DMS 273 (cell line): ENCODE data around the gene LCN15.
"Not testable (repeated sequence)": the region's sequence is repeated elsewhere in the genome, so short reads cannot be mapped to it uniquely, and the experiment has no call there.

ENCODE experiments used
- DNase-seq: peaks from one replicate; lab custom pipeline; 2025; ENCODE audit not compliant: unreplicated experiment; lab: John Stamatoyannopoulos, UW

The LCN15 gene

DNA sequence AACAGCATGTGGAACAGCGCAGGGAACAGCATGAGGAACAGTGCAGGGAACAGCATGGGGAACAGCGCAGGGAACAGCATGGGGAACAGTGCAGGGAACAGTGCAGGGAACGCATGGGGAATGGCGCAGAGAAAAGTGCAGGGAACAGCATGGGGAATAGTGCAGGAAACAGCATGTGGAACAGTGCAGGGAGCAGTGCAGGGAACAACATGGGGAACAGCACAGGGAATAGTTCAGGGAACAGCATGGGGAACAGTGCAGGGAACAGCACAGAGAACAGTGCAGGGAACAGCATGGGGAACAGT lies 8.2 kb downstream of the LCN15 start:
- DNase-seq, result no peak

DNA sequence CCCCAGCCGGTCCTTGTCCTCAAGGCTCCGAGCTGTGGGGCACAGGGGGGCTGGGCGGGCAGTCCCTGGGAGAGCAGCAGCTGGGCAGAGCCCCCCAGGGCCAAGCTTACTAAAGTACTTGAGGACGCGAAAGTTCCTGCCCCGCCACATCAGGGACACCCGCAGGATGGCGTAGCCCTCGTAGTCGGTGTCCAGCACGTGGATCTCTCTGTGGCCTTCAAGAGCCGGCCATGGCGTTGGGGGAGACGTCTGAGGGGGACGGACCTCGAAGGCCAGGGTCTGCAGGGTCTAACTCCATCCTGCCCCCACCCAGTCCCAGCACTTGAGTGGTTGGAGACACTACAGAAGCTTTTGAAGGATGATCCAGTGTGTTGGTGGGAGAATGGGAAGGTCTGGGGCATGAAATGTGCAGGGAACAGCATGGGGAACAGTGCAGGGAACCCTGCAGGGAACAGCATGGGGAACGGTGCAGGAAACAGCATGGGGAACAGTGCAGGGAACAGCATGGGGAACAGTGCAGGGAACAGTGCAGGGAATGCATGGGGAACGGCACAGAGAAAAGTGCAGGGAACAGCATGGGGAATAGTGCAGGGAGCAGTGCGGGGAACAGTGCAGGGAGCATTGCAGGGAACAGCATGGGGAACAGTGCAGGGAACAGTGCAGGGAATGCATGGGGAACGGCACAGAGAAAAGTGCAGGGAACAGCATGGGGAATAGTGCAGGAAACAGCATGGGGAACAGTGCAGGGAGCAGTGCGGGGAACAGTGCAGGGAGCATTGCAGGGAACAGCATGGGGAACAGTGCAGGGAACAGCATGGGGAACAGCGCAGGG lies 8.8 kb downstream of the LCN15 start:
- not testable (repeated sequence) for DNase-seq

DNA sequence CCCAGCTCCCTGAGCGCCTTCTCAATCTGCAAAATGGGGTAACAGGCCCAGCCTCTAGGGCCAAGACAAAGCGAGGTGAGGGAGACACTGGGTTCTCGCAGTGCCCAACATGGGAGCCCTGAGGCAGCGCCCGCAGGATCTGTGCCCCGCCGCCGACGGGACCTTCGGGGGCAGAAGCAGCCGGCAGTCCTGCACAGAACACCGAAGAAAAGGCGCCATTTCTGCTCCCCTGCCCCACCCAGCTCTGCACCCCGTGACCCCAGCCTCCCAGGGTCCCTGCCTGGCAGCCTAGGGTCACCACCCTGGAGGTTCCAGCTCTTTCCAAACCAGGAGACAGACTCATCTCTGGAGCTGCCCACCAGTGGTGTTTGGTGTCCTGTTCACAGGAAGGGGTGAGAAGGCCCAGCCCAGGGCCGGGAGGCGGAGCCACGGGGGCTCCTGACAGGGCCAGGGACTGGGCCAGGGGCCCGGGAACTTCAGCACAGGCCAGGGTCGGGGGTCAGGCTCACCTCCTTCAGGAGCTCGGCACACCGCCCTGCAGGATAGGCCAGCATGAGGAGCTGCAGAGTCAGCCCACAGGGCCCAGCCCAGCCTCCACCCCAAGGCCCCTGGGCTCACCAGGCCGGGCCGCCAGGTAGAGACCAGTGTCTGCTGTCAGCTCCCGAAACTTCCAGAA lies 9.6 kb downstream of the LCN15 start:
- no peak for DNase-seq

DNA sequence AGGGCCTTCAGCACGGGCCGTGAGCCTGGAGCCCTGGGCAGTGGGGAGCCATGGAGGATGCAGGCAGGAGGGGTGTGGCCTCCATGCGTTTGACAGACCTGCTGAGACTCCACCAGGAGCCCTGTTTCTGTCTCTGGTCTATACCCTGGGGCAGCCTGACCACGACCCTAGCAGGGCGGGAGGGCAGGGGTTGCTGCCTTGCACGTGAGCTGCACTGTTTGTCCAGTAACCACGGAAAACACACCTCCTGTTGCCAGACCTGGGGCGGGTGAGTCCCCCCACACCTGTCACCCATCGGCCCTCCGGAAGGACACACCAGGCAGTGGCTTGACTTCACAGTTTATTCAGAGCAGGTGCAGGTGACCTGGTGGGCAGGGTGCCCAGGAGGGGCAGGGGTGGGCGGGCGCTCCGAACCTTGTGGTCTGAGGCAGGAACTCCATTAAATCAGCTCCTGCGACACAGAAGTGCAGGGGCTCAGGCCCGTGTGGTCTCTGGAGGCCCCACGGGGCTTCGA lies 10.2 kb downstream of the LCN15 start:
- DNase-seq, result no peak

DNA sequence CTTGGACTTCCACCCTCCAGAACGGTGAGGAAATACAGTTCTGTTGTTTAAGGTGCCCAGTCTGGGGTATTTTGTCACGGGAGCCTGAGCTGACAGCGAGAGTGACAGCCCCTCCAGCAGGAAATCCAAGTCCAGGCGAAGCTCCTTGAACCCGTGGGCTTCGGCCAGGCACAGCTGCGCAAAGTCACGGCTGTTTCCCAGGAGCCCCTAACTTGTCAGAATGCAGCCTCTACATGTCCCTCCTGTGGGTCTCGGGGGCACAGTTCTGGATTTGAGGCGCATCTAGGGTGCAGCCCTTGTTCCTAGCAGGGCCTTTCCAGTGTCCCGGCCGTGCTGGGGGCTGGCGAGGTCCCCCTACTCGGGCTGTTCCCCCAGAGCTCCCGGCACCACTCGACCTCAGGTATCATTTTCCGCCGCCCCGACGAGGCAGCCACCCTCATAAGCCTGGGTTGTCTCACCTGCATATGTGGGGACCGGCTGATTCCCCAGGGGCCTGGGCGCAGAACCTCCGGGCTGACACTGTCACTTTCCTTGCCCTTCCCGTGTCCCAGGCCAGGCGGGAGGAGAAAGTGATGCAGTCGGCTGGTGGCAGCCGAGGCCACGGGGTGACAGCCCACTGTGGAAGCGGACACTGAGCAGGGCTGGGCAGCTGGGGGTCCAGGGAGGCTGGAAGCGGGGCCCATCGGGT lies 10.8 kb downstream of the LCN15 start:
- DNase-seq, result no peak

DNA sequence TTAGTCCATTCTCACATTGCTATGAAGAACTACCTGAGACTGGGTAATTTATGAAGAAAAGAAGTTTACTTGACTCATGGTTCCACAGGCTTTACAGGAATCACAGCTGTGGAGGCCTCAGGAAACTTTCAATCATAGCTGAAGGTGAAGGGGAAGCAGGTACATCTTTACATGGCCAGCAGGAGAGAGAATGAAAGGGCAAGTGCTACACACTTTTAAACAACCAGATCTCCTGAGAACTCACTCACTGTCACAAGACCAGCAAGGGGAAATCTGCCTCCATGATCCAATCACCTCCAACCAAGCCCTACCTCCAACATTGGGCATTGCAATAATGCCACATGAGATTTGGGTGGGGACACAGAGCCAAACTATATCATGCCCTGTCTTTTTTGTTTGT lies 12.5 kb downstream of the LCN15 start:
- no peak for DNase-seq

DNA sequence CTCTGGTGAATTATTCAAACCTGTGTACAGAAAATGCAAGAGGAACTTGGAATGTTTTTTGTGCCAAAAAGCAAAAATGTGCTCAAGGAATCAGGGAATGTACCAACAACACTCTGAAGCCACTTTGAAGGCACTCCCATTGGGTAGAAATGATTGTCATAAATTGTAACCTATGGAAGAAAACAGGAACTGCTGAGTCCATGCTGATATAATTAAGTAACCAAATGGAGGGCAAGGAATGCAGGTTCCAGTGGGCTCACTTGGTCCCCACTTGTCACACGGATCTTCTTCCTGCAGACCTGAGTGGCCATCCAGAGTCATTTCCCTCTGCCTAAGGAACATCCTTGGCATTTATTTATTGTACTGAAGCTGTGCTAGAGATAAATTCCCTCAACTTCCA lies 13.1 kb downstream of the LCN15 start:
- no peak for DNase-seq

DNA sequence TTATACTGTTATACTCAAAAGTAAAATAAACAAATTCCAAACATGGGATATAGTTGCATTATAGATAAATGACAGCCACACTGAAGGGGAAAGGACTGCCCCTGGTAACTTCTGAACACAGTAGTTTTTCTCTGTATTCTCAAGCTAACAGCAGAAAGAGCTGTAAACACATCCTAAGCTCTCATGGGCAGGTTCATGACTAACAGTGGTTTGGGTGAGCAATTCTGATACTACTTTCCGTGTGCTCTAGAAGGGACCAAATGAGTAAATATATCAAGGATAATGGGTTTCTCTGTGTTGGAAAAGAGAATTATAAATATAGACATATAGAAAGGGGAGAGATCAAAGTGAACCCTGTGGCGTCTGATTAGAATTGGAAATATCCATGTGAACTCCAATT lies 13.8 kb downstream of the LCN15 start:
- DNase-seq, result no peak

DNA sequence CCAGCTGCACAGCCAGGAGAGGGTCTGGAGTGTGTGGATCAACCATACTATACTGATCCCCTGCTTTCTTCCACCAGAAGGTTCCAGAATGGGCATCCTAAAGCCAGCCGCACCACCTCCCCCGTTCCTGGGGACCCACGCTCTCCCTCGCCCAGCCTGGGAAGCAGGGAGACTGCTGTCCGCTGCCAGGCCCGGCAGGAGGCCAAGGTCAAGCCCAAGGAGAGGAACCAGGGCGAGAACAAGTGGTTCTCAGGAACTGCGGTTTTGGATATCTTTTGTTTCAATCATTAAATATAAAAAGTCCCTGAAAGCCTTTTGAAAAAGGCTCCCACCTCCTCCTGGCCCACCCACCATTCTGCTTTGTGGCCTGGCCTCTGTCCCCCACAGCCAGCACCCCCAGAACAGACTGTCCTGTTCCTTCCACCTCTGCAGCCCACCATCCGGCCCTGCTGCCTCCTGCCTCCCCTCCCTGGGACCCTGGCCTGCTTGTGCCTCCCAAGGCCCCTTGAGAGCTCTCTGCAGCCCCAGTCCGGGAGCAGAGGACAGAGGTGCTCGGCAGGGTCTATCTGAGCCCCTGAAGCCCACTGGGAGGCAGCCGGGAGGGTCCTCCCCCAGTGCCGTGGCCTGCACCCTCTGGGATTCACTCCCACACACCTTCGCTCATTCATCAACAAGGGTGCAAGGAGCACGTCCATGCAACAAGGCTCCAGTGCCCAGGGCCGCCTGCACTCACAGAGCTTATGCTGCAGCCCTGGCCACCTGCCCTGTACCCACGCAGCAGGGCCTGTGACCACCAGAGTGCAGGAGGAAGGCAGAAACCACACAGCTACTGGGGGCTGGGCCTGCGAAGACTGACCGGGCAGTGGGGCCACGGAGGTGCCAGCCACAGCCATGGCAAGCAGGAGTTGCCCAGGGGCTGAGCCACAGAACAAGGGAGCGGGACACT lies 15.4 kb downstream of the LCN15 start:
- DNase-seq, result no peak

DNA sequence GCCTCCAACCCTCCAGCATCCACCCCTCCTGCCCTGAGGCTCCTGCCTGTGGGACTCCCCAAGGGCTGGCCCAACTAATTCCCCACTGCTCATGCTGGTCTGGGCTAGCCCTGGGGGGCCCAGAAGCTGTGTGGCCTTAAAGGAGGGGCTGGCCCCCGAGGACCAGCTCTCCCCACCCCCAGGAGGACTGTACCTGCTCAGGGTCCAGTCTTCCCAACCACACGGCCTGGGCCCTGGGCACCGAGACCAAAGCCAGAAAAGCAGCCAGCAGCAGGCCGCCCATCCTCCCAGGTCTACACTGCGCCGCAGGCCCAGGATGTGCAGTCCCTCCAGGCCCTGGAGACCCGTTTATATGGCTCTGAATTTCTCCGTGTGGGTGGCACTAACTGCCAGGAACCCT lies 16.1 kb downstream of the LCN15 start, which contains the start of gene LCN6:
Gene LCN6 (minus strand): TSS at position 325 of the 400 bp plus-strand sequence. CDS start 42 bp downstream, at position 283.
- no peak for DNase-seq

DNA sequence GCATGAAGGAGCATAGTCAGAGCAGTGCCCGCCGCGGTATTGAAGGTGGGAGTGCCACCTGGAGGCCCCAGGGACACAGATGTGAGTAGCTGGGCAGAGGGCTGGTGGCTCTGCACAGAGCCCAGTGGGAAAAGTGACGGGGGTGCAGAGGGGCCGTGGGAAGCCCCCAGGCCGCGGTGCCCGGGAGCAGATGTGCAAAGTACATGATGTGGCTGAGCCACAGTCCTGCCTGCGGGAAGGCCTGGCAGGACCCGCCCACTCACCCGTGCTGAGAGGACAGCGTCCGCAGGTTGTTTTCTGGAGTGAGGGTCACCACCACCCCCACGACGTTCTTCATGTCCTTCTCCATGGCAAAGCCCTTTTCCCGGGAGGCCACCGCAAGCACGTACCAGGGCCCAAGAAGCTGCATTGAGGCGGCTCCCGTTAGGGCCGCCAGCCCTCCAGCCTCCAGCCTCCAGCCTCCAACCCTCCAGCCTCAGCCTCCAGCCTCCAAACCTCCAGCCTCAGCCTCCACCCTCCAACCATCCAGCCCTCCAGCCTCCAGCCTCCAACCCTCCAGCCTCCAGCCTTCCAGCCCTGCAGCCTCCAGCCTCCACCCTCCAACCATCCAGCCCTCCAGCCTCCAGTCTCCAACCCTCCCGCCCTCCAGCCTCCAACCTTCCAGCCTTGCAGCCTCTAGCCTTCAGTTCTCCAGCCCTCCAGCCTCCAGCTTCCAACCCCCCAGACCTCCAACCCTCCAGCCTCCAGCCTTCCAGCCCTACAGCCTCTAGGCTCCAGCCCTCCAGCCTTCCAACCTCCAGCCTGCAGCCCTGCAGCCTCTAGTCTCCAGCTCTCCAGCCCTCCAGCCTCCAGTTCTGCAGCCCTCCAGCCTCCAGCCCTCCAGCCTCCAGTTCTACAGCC lies 16.9 kb downstream of the LCN15 start:
- DNase-seq, result no peak

DNA sequence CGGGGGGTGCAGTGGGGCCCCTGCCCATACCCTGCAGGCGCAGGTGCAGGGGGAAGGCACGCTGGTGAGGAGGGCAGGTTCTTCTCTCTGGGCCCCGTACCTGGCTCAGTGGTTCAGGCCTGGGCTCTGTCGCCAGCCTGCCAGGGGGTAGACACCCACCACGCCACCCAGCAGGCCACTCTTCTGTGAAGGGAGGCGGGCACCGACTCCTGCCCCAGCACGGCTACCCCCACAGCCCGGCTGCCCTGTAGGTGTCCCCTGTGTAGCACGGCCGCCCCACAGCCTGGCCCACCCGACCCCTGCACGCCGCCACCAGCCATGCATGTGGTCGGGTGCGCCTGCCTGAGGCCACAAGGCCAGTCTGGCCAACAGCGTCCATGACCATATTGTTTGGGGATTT lies 17.7 kb downstream of the LCN15 start:
- DNase-seq, result no peak

DNA sequence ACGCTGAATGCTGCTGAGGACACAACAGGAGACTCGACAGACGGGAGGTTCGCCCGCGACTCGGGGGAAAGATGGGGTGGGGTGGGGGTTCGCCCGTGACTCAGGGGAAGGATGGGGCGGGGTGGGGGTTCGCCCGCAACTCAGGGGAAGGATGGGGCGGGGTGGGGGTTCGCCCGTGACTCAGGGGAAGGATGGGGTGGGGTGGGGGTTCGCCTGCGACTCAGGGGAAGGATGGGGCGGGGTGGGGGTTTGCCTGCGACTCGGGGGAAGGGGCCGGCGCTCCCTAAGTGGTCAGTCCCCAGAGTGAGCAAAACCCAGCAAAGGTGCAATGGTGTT lies 18.2 kb downstream of the LCN15 start:
- DNase-seq, result no peak

DNA sequence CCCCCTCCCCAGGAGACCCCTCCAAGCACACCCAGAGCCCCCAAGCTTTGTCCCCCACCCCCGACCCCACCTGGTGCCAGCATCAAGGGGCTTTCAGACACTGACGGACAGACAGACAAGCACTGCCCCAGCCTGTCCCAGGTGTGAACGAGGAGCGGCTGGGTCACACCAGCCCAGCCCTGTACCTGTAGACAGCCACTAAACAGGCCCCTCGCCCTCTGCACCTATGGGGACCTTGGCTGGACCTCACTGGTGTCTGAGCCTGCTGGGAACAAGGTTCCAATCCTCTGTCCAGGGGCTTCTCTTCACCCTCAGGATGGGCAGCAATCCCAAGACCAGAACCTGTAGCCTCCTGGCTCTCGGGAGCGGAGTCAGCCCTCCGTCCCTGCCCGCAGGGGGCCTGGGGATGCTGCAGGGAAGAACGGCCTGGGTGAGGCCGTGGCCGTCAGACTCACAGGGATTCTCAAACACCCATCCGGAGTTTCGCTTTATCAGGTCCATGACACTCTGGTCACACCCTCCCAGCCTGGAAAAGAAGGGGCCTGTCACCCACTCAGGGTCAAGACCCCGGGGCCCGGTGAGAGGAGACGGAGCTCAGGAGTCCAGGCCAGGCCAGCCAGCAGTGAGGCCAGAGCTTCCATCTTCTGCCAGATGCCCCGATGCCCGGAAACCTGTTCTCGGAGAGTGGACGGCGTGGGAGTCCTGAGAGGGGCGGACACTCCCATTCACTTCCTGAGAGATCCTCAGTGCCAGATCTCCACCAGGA lies 18.7 kb downstream of the LCN15 start:
- no peak for DNase-seq

DNA sequence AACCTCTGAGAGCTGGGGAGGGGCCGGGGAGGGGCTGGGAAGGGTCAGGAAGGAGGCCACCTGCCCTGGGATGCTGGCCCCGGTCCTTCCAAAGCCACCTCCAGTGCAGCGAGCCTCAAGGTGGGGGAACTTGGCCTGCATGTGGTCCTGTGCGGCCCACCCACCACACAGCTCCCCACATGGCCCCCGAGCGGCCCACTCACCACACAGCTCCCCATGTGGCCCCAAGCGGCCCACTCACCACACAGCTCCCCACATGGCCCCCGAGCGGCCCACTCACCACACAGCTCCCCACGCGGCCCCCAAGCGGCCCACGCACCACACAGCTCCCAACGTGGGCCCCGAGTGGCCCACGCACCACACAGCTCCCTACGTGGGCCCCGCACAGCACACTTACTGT lies 19.5 kb downstream of the LCN15 start:
- DNase-seq, result no peak

DNA sequence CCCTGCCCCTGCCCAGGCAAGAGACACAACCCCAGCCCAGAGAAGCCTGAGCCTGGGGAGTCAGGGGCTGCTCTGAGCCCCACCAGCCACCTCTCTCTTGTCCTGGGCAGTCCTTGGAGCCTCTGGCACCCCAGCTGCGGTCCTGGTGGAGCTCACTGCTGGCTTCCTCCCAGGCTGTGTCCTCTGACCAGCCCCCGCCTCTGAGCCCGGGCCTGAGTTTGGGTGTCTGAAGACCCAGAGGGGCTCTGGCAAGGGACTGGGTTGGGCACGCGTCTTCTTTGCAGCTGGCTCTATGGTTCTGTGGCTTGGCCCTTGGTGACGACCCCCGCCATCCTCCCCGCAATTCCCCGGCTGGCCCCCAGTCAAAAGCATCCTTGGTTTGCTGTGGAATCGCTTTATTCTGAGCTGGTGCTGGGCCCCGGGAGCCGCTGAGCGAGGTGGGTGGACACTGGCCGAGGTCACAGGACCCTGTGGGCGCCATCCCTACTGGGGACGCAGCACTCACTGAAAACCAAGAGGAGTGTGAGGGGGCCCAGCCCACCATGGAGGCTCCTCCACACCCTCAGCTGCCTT lies 20.6 kb downstream of the LCN15 start:
- no peak for DNase-seq

DNA sequence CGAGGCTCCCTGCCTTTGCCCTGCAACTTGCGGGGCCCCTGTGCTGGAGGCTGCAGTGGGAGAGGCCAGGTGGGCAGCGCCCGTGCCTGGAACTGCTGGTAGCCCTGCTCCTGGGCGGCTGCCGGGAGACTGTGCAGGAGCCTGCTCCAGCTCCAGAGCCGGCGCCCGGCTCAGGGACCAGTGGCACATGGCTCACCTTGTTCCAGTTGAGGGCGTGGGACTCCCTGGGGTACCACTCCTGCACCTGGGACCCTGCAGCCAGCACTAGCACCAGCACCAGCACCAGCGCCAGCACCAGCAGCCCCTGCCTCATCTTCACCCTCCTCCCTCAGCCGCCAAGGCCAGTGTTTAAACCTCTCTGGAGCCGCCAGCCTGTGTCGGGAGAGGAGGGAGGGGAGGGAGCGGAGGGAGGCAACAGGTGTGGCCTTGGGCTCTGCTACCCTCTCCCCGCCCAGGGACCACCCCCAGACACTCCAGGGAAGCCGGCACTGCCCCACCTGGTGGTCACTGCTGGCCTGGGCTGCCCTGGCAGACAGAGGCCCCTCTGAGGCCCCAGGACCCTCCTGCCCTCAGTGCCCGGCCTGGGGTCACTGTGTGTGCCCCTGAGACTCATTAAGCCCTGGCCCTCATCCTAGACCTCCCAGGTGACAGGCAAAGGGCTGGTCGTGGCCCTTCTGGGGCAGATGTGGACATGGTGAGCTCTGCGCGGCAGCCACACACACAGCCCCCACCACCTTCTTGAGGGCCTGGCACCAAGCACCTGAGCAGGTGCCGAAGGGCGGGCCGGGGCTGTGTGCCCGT lies 21.5 kb downstream of the LCN15 start, which contains the start of gene LCN10:
Gene LCN10 (minus strand): TSS at position 350 of the 801 bp plus-strand sequence. CDS start 37 bp downstream, at position 313.
- DNase-seq, result peak; percentile 59
